NCI-H69 (cell line): ENCODE data around the gene NEK1.
"Not testable (repeated sequence)": the region's sequence is repeated elsewhere in the genome, so short reads cannot be mapped to it uniquely, and the experiment has no call there.

ENCODE experiments used
- DNase-seq: peaks from one replicate; lab custom pipeline; 2025; lab: John Stamatoyannopoulos, UW

The NEK1 gene

DNA sequence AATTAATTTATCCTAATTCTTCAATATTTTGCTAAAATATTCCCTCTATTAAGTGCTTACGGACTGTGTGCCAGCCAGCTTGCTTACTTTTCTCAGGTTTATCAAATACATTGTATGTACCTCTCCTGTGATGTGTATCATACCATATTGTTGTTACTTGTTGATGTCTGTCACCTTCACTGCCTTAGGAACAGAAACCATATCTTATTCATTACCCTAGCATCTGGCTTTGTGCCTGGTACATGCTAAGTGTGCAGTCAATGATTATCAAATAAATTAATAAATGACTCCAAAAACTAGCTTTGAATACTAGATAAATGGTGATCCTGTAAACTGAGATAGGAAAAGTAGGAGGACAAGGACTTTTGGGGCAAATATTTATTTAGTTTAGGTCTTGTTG, 14.9 kb upstream of the NEK1 start:
- DNase-seq, result no peak

DNA sequence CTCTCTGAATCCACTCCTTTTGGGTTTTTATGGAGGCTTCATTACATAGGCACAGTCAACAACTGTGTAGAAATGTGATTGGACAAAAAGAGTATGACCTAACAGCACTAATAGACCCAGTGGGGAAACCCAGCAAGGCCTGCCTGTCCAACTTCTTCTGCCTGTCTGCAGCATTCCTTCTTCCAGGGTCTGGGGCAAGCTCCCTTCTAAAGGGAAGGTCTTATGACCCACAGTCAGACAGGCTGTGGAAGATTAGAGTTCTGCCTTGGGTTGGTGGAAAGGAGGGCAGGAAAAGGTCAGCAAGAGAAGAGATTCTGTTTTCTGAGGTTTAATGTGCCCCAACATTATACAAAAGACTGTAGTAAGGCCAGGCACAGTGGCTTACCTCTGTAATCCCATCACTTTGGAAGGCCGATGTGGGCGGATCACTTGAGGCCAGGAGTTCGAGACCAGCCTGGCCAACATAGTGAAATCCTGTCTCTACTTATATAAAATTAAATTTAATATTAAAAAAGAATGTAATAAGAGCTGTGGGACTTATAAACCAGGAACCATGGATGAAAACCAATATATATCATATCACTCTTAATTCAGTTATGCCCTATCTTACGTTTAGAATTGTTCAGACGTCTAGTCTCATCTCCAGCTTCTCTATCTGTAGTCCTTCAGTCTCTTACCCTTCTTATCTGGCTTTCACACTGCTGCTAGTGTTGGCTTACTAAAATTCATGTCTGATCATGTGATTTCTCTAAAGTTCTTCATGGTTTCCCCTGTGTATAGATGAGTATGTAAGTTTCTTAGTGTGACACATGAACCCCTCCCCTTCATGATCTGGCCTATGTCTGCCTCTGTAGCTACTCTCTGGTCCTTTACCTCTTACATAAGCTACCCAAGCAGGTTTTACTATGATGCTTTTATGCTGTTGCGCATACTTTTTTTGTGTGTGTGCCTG, 14.2 kb upstream of the NEK1 start:
- DNase-seq, result no peak

GRCh38 chr4:169625886-169626285, 13.5 kb upstream of the NEK1 start:
- DNase-seq, result no peak

DNA sequence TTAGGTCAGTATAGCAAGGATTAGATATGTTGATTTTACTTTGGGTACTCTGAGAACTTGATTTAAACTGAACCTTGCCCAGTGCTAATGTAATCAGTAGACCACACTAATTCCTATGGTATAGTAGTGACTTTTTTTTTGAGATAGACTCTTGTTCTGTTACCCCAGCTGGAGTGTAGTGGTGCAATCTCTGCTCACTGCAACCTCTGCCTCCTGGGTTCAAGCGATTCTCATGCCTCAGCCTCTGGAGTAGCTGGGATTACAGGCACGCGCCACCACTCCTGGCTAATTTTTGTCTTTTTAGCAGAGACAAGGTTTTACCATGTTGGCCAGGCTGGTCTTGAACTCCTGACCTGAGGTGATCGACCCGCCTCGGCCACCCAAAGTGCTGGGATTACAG, 11.6 kb upstream of the NEK1 start:
- DNase-seq, result not testable (repeated sequence)

GRCh38 chr4:169622566-169622965, 10.2 kb upstream of the NEK1 start:
- DNase-seq, result no peak

GRCh38 chr4:169621731-169622492, 9.5 kb upstream of the NEK1 start:
- peak; percentile 69 for DNase-seq

GRCh38 chr4:169620880-169621248, 8.5 kb upstream of the NEK1 start:
- DNase-seq, result peak; percentile 40

GRCh38 chr4:169619958-169620879, 7.8 kb upstream of the NEK1 start, which contains the start of gene CLCN3:
TSS of gene CLCN3 (plus strand) at chr4:169620578. CDS start at chr4:169635929, 15,351 bp downstream.
- DNase-seq, result peak; percentile 97

GRCh38 chr4:169619518-169619957, 7.2 kb upstream of the NEK1 start:
- DNase-seq, result peak; percentile 70

- DNase-seq, result no peak
These were observed 6.6 kb upstream of the NEK1 start for GRCh38 chr4:169618986-169619385.

DNA sequence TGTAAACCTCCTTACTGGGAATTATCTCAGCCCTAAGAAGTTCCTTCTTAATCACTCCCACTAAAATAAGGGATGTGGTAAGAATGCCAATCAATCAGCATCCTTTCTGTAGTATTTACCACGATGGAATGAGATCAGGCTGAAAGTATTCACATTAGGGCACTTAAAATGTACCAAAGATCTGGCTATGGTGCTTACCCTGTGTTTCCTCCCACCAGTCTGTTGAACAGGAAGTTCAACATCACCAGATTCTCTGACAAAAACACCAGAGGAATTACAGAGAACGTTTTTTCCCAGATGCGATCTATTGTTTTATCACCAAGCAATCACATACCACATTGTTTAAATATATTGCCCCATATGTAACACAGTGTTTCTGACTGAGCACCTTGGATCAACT, 5.9 kb upstream of the NEK1 start:
- no peak for DNase-seq

GRCh38 chr4:169617306-169617705, 4.9 kb upstream of the NEK1 start:
- no peak for DNase-seq

GRCh38 chr4:169616846-169617245, 4.5 kb upstream of the NEK1 start:
- DNase-seq, result no peak

- no peak for DNase-seq
These were observed 3.2 kb upstream of the NEK1 start for GRCh38 chr4:169615467-169616106.

DNA sequence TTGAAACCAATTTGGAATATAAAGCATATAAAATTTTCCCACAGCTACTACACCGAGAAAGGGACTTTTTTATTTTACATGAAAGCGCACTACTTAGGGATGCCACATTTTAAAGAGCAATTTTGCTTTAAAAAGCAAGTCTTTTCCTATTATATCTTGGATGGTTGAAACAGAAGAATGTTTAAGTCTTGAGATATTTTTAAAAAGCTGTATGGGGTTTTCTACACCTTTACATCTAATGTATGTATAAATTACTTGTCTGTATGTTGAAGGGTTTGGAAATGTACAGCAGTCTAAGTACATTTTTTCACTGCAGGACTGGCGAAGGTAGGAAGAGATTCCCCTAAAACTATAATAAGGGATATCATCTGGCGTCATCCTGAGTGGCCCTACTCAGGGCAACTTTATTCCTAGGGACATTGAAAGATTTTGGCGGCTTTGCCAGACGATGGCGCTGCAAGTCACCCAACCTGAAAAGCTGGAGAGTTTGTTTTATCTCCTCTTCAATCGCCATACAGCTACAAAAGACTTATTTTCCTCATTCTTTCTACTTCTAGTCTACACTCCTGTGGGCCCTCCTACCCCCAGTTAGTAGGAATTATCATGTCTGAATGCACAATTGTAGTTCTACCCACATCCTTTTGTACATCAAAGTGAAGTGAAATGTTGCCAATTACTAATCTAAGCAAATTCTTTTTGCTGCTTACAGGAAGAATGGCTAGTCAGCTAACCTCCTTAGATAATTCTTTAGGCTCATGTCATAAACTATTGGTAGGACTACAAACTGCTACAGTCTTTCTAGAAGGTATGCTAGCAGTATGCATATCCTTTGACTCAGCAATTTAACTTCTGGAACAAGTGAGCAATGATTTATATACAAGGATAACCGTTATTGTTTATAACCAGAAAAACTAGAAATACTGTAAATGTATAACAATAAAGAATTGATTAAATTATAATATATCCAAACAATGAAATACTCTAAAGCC, 782 bp upstream of the NEK1 start:
- peak; percentile 75 for DNase-seq

- no peak for DNase-seq
These were observed 1.2 kb downstream of the NEK1 start for GRCh38 chr4:169611157-169611556.

DNA sequence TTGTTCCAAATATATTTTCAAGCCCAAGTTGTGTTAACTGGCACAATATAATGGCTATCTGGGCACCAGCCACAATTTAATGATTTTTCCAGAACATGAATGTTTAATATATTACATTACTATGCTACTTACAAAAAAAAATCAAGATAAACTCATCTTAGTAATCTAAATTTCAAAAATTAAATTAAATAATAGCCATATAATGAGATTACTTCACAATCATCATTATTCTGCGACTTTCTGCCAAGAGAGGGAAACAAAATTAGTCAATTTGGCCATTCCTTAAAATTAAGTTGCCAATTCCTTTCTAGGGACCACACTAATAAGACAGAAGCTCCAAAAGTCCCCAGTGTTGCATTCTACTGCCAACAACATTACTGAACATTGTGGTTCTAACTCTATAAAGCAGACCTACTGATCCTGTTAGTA, 7.5 kb downstream of the NEK1 start:
- no peak for DNase-seq

- DNase-seq, result no peak
These were observed 8.1 kb downstream of the NEK1 start for GRCh38 chr4:169604131-169604900.

- DNase-seq, result no peak
These were observed 9.1 kb downstream of the NEK1 start for GRCh38 chr4:169603312-169603711.
